OCI-LY3 (cell line): ENCODE measurements around the gene LMX1B.

Source experiments
- H2AFZ ChIP-seq: fragments of 200-600, 300-600 bp; shearing (Covaris generic); 2 replicates; pipeline ENCODE4 v1.6.0; 2014; ENCODE audit warnings: antibody characterized with exemption, low read depth, low read length
- H3K27ac ChIP-seq: fragments of 200-600, 300-600 bp; sonication (generic); 2 replicates; pipeline ENCODE4 v1.5.1; 2014; ENCODE audit warnings: mild to moderate bottlenecking, low read length, moderate library complexity, mixed read lengths
- H3K27me3 ChIP-seq: fragments of 200-600, 300-600 bp; sonication (generic); 2 replicates; pipeline ENCODE4 v1.6.1; 2014; ENCODE audit warnings: low read depth, low read length, mixed read lengths
- H3K36me3 ChIP-seq: fragments of 200-600, 300-600 bp; sonication (generic); replicated peaks from 2 replicates; pipeline ENCODE3; 2014; ENCODE audit warnings: low read depth, low read length, mixed read lengths
- H3K4me1 ChIP-seq: fragments of 300-600, 200-600 bp; sonication (generic); 2 replicates; pipeline ENCODE4 v1.6.1; 2014; ENCODE audit warnings: low read length, mixed read lengths
- H3K4me2 ChIP-seq: fragments of 200-600, 300-600 bp; sonication (generic); 2 replicates; pipeline ENCODE4 v1.6.1; 2014; ENCODE audit warnings: low read length, mixed read lengths
- H3K4me3 ChIP-seq: fragments of 300-600, 200-600 bp; sonication (generic); 2 replicates; pipeline ENCODE4 v1.5.1; 2014; ENCODE audit warnings: antibody characterized with exemption, mild to moderate bottlenecking, low read length, moderate library complexity
- H3K79me2 ChIP-seq: fragments of 300-600, 200-600 bp; shearing (Covaris generic); 2 replicates; pipeline ENCODE4 v1.6.1; 2014; ENCODE audit warnings: mild to moderate bottlenecking, low read length, mixed read lengths
- H3K9ac ChIP-seq: fragments of 300-600, 200-600 bp; shearing (Covaris generic); 2 replicates; pipeline ENCODE4 v1.6.0; 2014; ENCODE audit warnings: mild to moderate bottlenecking, low read length, moderate library complexity
- H3K9me3 ChIP-seq: fragments of 200-600, 300-600 bp; shearing (Covaris generic); 2 replicates; pipeline ENCODE4 v1.6.1; 2014; ENCODE audit warnings: low read length, mixed read lengths; ENCODE audit not compliant: insufficient read depth
- H4K20me1 ChIP-seq: fragments of 200-600, 300-600 bp; sonication (generic); 2 replicates; pipeline ENCODE4 v1.6.1; 2016; ENCODE audit warnings: low read length, mixed read lengths; ENCODE audit not compliant: insufficient read depth
- CTCF ChIP-seq: fragments of 200-600, 300-600 bp; sonication (generic); IDR thresholded peaks from 2 replicates; pipeline ENCODE4 v1.5.1; 2014; ENCODE audit warnings: antibody characterized with exemption, low read length, low read depth
- EZH2phosphoT487 ChIP-seq: fragments of 200-600 bp; shearing (Covaris generic); IDR thresholded peaks from 2 replicates; pipeline ENCODE4 v1.6.1; 2018; ENCODE audit warnings: antibody characterized with exemption, mixed run types, low read depth

Gene LMX1B

GRCh38 chr9:126631254-126631653, 17.5 kb downstream of the LMX1B start:
- no peak overlapping the region for H3K27ac ChIP-seq
- H3K27me3 ChIP-seq: peaks cover 8% of the 10 kb centered on the region
- H3K36me3 ChIP-seq: no peaks in the 10 kb centered on the region
- no peak overlapping the region for H3K4me2 ChIP-seq
- H3K9me3 ChIP-seq: no peaks in the 10 kb centered on the region
- no peak for TF ChIP-seq EZH2phosphoT487
- no peak for TF ChIP-seq CTCF
- H3K9ac ChIP-seq: no peak overlapping the region
- H3K79me2 ChIP-seq: no peaks in the 10 kb centered on the region
- H4K20me1 ChIP-seq: no peaks in the 10 kb centered on the region
- no peak overlapping the region for H3K4me3 ChIP-seq
- no peak overlapping the region for H2AFZ ChIP-seq
- H3K4me1 ChIP-seq: no peaks in the 10 kb centered on the region

GRCh38 chr9:126633881-126634558, 20.3 kb downstream of the LMX1B start:
- Histone ChIP-seq H4K20me1 (no peaks in the 10 kb centered on the region), H3K79me2 (no peaks in the 10 kb centered on the region), H3K4me1 (no peaks in the 10 kb centered on the region), H3K4me3 (no peak overlapping the region), H3K27me3 (peaks cover 7% of the 10 kb centered on the region), H3K27ac (no peak overlapping the region), H3K9me3 (no peaks in the 10 kb centered on the region), H3K36me3 (no peaks in the 10 kb centered on the region), H3K4me2 (no peak overlapping the region), H2AFZ (no peak overlapping the region), H3K9ac (no peak overlapping the region)
- TF ChIP-seq EZH2phosphoT487 (no peak), CTCF (no peak)

GRCh38 chr9:126635061-126635460, 21.3 kb downstream of the LMX1B start:
- H3K27ac ChIP-seq: no peak overlapping the region
- no peak overlapping the region for H3K4me3 ChIP-seq
- no peaks in the 10 kb centered on the region for H3K27me3 ChIP-seq
- no peaks in the 10 kb centered on the region for H3K36me3 ChIP-seq
- TF ChIP-seq EZH2phosphoT487 (no peak), CTCF (no peak)
- no peaks in the 10 kb centered on the region for H3K9me3 ChIP-seq
- H3K4me1 ChIP-seq: no peaks in the 10 kb centered on the region
- H2AFZ ChIP-seq: no peak overlapping the region
- H3K4me2 ChIP-seq: no peak overlapping the region
- no peaks in the 10 kb centered on the region for H4K20me1 ChIP-seq
- no peaks in the 10 kb centered on the region for H3K79me2 ChIP-seq
- H3K9ac ChIP-seq: no peak overlapping the region

- no peaks in the 10 kb centered on the region for H3K79me2 ChIP-seq
- H3K4me2 ChIP-seq: no peak overlapping the region
- H3K27ac ChIP-seq: no peak overlapping the region
- no peaks in the 10 kb centered on the region for H3K36me3 ChIP-seq
- H3K9ac ChIP-seq: no peak overlapping the region
- H3K4me3 ChIP-seq: no peak overlapping the region
- no peak overlapping the region for H2AFZ ChIP-seq
- H3K9me3 ChIP-seq: no peaks in the 10 kb centered on the region
- H3K4me1 ChIP-seq: no peaks in the 10 kb centered on the region
- no peaks in the 10 kb centered on the region for H4K20me1 ChIP-seq
- no peak for TF ChIP-seq EZH2phosphoT487
- no peak for TF ChIP-seq CTCF
- no peaks in the 10 kb centered on the region for H3K27me3 ChIP-seq
These were observed 22.1 kb downstream of the LMX1B start for GRCh38 chr9:126635661-126636439.
